Uterus (tissue), 2 donors: Measurements from ENCODE around the gene ANKFY1.

Experiments
- CTCF ChIP-seq, 4 experiments: fragments of 200-600 bp in 2 of 4; fragments of 450-650 bp in 2 of 4; sonication (generic) in 2 of 4; IDR thresholded peaks; one replicate each; pipeline ENCODE4 v1.5.1; 2016 to 2019; ENCODE audit warnings: antibody characterized with exemption in 4 of 4, mild to moderate bottlenecking in 2 of 4, moderate library complexity in 1 of 4
- POLR2A ChIP-seq, 2 donors: fragments of 450-650 bp; IDR thresholded peaks; one replicate each; pipeline ENCODE4 v1.6.1; 2016; ENCODE audit warnings: antibody characterized with exemption in 2 of 2, mild to moderate bottlenecking in 1 of 2, moderate library complexity in 1 of 2

GRCh38 chr17:4173781-4174180, 90.0 kb downstream of the ANKFY1 start:
- TF ChIP-seq CTCF (IDR thresholded peaks at IDR 0.05) (no peak), POLR2A (IDR thresholded peaks at IDR 0.05) (no peak)
